Subcutaneous adipose tissue (tissue), 4 donors: ENCODE data around the gene MAST4. TPM values are rescaled to one million over a fixed set of nuclear protein-coding genes. Genes with fewer than 3 reads are reported as not detected.

Experiments
- CTCF ChIP-seq: fragments of 450-650 bp; IDR thresholded peaks from one replicate; pipeline ENCODE4 v1.5.1; 2016; ENCODE audit warnings: low read depth, mild to moderate bottlenecking, control low read depth, antibody characterized with exemption, moderate library complexity
- total RNA-seq, 4 donors: library from RNA; depleted of rRNA; stranded (reverse); fragments of >200 nt; gene quantifications; one replicate each; pipeline ENCODE4 v1.1.0, GENCODE V29; 2016

The MAST4 gene
- total RNA-seq, 4 donors from 2014 or later, result 35.2 to 60.7 (median 52.9) TPM

GRCh38 chr5:67003685-67003934 is 407.4 kb downstream of the MAST4 start:
- TF ChIP-seq CTCF, result no peak

- no peak for TF ChIP-seq CTCF
These were observed 407.9 kb downstream of the MAST4 start for GRCh38 chr5:67003935-67004729.

GRCh38 chr5:67004730-67005350 is 408.6 kb downstream of the MAST4 start:
- TF ChIP-seq CTCF, result no peak

- TF ChIP-seq CTCF, result no peak
These were observed 409.7 kb downstream of the MAST4 start for GRCh38 chr5:67005737-67006499.

GRCh38 chr5:67006500-67006848 is 410.3 kb downstream of the MAST4 start:
- TF ChIP-seq CTCF, result no peak

GRCh38 chr5:67009028-67009427 is 412.8 kb downstream of the MAST4 start:
- TF ChIP-seq CTCF, result no peak

- TF ChIP-seq CTCF, result no peak
These were observed 414.7 kb downstream of the MAST4 start for GRCh38 chr5:67010684-67011409.
